G401 (cell line): ENCODE data around the gene FOXE3. TPM values are rescaled to one million over a fixed set of nuclear protein-coding genes. Genes with fewer than 3 reads are reported as not detected.
A peak's percentile ranks its signal among the peaks of the same experiment; 100 is the strongest.

Experiments
- DNase-seq: peaks from one replicate; pipeline ENCODE4 v3.0.0-alpha.2; 2015; ENCODE audit warnings: low spot score
- in situ Hi-C: cut with HindIII; loops from 2 replicates; pipeline ENCODE4 v1.10.0; 2016; ENCODE audit warnings: low sequenced_read_pairs, mixed read lengths
- total RNA-seq: library from RNA; depleted of rRNA; stranded (reverse); fragments of >200 nt; shearing (Covaris generic); gene quantifications from 2 replicates; pipeline ENCODE4 v1.2.3, GENCODE V29; 2014

FOXE3 gene
- total RNA-seq, 1 experiment from 2014 or later, result not detected

- in situ Hi-C loops, result no loop called here
- DNase-seq, result peak; percentile 67
Observed at GRCh38 chr1:47432071-47433036, 16.3 kb downstream of the FOXE3 start.

- in situ Hi-C loops, result no loop called here
- DNase-seq, result no peak
Observed at GRCh38 chr1:47433037-47433421, 16.9 kb downstream of the FOXE3 start.

- no peak for DNase-seq
- in situ Hi-C loops, result no loop called here
Observed at GRCh38 chr1:47433477-47434050, 17.5 kb downstream of the FOXE3 start.

- peak; percentile 55 for DNase-seq
- in situ Hi-C loops, result no loop called here
Observed at GRCh38 chr1:47434051-47434842, 18.2 kb downstream of the FOXE3 start.

GRCh38 chr1:47435506-47436303 lies 19.6 kb downstream of the FOXE3 start:
- DNase-seq, result no peak
- in situ Hi-C loops, result no loop called here

GRCh38 chr1:47436304-47436978 lies 20.4 kb downstream of the FOXE3 start:
- peak; percentile 27 for DNase-seq

GRCh38 chr1:47436979-47437446 lies 20.9 kb downstream of the FOXE3 start:
- no peak for DNase-seq
- in situ Hi-C loops, result no loop called here

More at GRCh38 chr1:47436304-47436978, 20.4 kb downstream of the FOXE3 start:
- in situ Hi-C loops, result no loop called here

GRCh38 chr1:47437447-47438164 lies 21.5 kb downstream of the FOXE3 start, which contains the start of gene FOXD2:
Gene FOXD2 (plus strand): TSS chr1:47438044. CDS start chr1:47438136, 92 bp downstream.
- in situ Hi-C loops, result no loop called here
- DNase-seq, result peak; percentile 46

GRCh38 chr1:47438165-47439016 lies 22.3 kb downstream of the FOXE3 start:
- in situ Hi-C loops, result no loop called here
- no peak for DNase-seq

GRCh38 chr1:47439017-47439818 lies 23.1 kb downstream of the FOXE3 start:
- in situ Hi-C loops, result no loop called here
- DNase-seq, result no peak

- in situ Hi-C loops, result no loop called here
- no peak for DNase-seq
Observed at GRCh38 chr1:47439819-47440598, 23.9 kb downstream of the FOXE3 start.

GRCh38 chr1:47440599-47441081 lies 24.6 kb downstream of the FOXE3 start:
- in situ Hi-C loops, result no loop called here
- no peak for DNase-seq

GRCh38 chr1:47441450-47442106 lies 25.5 kb downstream of the FOXE3 start:
- in situ Hi-C loops, result no loop called here
- DNase-seq, result no peak

GRCh38 chr1:47442202-47442601 lies 26.1 kb downstream of the FOXE3 start:
- DNase-seq, result no peak
- in situ Hi-C loops, result no loop called here
